ENCODE results near the gene YWHAG.
"Not testable (repeated sequence)": the region's sequence is repeated elsewhere in the genome, so short reads cannot be mapped to it uniquely, and the experiment has no call there.

Gene YWHAG

DNA sequence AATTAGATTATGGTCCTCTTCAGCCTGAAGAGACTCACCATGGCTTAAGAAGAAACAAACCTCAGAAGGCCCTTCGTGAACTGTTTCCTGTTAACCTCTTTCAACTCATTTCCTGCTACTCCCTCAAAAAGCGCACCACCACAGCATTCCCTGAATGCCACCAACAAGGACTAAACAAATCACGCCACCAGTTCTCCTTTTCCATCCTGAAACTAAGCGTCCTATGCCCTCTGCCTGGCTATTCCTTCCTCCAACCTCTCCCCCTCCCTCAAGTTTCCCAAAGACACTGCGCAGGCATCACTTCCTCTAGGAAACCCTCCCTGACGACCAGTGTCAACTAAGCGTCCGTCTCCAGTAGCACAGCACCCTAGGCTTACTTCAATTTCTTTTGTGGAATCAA, 12.0 kb downstream of the YWHAG start:
- no peak for DNase-seq

DNA sequence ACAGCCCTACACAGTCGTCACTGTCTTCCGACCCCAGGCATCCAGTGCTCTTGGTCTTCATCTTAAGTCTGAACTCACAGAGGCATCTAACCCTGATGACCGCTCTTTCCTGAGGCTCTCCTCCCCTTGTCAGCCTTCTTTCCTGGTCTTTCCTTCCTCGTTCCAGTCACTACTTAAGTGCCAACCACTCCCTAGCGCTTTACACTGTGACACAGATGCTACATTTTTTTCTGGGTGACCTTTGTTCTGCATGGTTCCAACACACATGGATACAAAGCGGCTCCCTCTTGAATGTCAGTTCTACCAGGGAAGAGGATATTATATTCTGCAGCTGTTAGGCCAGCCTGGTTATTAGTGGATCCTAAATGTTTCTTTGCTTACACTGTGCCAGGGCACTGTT, 12.7 kb downstream of the YWHAG start:
- no peak for DNase-seq

DNA sequence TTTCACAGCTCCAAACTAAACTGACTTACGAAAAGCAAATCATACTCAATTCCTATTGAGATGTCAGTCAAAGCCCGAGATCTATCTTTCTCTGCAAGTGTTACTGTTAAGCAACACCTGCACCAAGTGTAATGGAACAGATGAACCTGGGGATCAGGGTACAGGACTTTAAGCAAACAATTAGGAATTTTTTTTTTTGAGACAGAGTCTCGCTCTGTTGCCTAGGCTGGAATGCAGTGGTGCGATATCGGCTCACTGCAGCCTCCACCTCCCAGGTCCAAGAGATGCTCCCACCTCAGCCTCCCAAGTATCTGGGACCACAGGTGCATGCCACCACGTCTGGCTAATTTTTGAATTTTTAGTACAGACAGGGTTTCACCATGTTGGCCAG, 14.9 kb downstream of the YWHAG start:
- DNase-seq = no peak

DNA sequence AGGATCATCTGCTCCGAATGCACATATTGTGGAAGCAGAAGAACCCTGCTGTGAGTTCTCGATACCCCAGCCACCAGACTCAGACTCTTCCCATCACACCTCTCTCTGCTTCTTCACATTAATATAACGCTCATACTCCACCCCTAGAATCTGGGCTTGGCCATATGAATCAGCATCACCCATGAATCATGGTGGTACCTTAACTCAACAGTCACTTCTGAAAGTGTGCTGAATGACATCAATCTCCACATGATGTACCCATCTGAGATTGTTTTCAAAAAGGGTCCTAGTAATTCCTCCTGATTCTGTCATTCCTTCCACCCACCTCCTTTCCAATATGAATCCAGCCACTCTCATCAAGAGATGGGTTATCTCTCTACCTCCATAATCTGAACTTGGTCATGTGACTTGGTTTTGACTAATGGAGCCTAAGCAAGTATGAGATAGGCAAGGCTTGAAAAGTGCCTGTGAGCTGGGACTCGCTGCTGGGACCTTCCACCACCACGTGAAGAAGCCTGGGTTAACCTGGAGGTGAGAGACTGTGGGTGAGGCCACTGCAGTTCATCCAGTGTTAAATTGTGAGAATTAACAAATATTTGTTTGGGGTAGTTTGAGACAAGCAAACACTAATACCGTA, 15.4 kb downstream of the YWHAG start:
- no peak for DNase-seq

DNA sequence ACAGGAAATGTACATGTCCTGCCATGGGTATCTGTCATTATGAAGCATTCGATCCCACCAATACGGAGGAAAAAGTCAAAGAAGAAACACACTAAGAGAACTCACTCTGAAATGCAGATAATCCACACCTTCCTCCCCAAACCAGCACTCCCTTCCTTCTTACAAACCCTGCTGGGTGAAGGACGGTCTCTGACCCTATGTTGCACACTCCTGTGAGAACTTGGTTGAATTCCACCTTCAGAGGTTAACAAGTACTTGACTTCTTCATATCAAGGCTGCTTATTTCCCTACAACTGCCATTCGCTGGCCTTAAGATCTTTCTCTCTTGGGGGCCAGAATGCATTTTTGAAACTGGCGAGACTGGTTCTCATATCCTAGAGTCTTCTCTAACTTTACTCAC, 16.6 kb downstream of the YWHAG start:
- DNase-seq = no peak

DNA sequence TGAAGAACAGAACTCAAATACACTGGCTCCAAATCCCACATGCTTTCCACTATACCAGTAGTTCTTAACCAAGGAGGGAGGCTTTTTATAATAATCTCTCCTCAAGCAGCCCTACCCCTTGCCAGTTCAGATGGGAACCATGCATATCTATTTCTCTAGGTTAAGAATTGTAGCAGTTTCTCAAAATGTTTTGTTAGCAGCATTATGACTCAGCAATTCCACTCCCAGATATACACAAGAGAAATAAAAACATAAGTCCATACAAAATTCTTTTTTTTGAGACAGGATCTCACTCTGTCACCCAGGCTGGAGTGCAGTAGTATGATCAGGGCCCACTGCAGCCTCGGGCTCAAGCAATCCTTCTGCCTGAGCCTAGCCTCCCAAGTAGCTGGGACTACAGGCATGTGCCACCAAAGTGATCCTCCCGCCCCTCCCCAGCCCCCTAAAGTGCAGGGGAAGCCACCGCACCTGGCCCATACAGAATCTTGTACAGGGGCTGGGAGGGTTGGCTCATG, 18.1 kb downstream of the YWHAG start:
- peak; percentile 80 for DNase-seq

DNA sequence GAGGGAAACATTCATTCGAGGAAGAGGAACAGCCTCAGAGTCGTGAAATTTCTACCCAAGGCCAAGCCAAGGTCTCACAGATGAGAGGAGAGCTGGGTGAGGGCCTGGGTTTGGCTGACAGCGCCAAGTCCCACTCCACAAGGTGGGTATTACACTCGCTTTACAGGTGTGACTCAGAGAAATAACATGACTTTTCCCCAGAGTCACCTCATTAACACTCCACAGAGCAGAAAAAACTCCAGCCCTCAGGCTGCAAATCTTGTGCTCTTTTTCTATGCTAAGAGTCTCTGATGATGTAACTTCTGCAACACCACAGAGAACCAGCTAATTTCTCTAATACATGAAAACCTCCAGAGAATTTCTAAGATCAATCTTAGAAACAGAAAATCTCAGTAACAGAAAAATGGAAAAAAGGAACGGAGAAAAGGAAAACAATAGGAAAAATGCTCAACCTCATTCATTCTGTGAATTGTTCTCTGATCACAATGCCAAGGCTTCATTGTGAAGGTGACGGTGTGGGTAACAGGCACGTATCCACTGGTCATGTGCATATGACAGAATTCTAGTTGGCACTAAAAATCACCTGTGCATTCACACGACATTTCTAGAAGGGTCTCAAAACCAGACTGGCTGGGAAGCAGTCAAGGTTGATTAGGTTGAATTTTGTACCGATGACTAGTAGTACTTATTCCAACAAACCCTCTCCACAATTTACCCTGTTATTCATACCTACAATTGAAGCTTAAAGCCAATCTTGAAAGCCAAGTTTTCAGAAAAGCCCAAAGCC, 20.3 kb downstream of the YWHAG start:
- DNase-seq = no peak

DNA sequence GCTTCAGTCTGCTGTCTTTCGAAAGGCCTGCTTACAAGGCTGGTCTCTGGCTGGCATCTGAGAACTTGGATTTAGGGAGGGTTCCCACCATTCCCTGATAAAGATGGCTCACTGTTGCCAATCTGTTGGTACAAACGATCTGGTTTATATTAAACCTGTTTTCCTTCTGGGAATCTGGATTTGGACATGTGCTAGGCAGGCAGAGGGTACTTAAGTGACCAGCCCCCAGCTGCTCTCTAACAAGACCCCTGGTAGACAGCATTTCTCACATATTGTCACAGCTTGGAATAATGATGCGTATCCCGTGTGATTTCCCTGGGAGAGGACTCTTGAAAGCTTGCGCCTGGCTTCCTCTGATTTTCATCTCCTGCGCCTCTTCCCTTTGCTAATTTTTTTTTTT, 21.6 kb downstream of the YWHAG start:
- DNase-seq = no peak

DNA sequence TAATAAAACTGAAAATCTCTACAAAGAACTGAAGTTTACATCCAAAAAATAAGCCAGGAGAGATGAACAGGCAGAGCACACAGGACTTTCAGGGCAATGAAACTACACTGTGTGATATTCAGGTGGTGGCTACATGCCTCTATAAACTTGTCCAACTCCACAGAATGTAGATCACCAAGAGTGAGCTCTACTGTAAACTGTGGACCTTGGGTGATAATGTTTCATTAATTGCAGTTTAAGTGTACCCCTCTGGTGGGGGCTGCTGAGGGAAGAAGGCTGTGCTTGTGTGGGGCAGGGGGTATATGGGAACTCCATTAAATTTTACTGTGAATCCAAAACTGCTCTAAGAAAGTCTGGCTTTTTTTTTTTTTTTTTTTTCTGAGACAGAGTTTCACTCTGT, 22.7 kb downstream of the YWHAG start:
- no peak for DNase-seq

DNA sequence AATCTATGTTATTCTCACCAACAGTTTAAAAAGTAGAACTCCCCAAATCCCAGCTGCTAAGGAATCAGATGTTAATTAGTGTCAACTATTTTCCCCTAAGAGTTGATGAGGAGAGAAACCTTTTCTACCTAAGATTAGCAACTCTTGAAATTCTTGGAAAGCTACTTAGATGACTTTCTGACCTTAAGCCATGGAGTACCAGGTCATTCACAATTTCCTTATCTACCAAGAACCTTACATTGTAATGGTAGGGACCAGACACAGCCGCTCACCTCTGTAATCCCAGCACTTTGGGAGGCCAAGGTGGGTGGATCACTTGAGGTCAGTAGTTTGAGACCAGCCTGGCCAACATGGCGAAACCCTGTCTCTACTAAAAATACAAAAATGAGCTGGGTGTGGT, 23.4 kb downstream of the YWHAG start:
- not testable (repeated sequence) for DNase-seq

DNA sequence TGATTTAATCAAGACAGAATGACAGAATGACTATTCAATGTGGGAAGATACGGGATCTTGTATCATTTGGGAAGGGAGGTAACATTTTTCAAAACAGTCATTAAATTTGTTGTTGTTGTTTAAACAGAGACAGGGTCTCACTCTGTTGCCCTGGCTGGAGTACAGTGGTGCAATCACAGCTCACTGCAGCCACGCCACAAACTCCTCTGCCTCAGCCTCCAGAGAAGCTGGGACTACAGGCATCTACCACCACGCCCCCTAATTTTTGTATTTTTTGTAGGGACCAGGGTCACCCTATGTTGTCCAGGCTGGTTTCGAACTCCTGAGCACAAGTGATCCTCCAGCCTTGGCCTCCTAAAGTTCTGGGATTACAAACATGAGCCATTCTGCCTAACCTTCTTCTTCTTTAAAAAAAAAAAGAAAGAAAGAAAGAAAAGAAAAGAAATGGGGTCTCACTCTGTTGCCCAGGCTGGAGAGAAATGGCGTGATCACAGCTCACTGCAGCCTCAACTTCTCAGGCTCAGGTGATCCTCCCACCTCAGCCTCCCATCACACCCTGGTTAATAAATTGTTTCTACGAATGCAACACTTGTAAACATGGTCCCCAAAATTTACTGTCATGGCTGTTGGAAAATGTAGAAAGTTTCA, 24.3 kb downstream of the YWHAG start:
- no peak for DNase-seq

DNA sequence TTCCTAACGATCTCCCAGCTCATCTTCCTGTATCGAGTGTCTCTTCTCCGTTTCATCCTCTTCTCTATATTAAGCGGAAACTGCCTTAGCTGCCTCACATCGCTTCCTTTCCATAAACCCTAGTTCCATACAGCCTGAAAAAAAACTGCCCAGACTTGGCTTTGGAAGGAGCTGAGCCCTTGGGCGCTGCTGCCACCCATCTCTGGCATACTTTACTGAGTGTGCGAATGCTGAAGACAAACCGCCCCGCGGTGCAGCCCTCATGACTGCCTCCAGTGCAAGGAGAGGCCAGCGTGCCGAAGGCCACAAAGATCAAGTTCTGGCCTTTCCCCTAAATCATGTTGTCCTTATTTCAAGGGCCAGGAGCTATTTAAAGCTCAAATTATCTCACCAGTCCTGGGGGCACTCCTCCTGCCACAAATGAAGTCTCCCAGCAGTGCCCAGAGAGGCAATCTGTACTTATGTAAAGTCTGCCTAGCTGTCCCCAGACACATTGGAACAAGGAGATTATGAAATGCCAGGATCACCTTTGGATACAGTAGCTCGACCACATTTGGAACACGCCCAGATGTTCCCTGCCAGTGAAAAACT, 25.2 kb downstream of the YWHAG start:
- no peak for DNase-seq

DNA sequence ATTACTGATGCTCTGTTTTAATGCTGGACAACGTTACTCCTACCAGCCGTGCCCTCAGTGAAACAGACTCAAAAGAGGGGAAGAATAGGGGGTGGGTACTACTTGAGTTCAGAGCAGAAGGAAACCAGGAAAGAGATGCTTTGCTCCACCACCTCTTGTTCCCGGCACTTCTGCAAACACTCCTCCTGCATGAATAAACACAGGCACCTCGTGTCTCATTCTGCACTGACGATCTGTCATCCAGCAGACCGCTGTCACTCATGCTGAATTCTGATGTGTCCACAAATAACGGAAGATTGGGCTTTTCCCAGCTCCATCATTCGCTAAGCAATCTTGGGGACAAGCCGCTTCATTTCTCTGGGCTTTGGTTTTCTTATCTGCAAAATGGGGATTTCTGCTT, 26.7 kb downstream of the YWHAG start:
- DNase-seq = no peak

DNA sequence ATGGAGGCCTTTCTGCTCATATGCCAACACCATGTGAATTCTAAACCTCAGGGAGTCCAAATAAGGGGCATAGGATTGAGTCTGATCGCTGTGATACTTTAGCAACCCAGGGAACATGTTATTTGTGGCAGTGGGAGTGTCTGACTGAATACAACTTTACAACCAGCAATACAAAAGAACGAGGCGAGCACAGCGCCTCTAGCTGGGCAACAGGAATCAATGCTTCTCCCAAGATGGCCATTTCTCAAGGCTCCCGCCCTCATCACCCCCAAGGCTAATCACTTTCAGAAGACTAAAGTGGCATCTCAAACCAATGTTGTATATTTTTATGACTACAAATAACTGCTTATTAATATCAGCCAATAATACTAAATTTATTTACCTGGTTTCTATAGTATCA, 28.1 kb downstream of the YWHAG start:
- DNase-seq = no peak

DNA sequence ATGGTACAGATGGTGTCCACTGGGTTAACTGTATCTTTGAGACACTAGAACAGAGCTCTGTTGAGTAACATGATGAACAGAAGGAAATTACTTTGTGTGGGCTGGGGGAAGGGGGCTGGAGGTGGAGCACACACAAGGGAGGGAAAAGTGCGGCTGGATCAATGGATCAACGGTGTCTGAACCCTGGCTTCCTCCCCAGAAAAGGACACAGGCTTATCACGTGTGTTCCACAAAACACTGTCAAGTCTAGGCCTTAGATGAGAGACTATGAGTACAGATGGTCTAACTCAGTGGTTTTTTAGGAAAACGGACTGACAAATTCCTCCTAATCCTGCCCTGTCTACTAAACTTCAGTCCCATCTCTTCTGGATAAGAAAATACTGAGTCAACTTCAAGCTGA, 28.5 kb downstream of the YWHAG start:
- DNase-seq = no peak

DNA sequence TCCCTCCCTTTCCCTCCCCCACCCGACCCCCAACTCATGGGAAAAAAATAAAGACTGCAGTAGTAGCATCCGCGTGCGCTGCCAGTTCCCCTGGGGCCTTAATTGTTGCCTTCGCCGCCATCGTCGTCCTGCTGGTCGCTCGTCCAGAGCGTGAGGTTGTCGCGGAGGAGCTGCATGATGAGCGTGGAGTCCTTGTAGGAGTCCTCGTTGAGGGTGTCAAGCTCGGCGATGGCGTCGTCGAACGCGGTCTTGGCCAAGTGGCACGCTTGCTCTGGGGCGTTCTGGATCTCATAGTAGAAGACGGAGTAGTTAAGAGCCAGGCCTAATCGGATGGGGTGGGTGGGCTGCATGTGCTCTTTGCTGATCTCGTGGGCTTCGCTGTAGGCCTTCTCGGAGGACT, 29.3 kb downstream of the YWHAG start:
- no peak for DNase-seq

DNA sequence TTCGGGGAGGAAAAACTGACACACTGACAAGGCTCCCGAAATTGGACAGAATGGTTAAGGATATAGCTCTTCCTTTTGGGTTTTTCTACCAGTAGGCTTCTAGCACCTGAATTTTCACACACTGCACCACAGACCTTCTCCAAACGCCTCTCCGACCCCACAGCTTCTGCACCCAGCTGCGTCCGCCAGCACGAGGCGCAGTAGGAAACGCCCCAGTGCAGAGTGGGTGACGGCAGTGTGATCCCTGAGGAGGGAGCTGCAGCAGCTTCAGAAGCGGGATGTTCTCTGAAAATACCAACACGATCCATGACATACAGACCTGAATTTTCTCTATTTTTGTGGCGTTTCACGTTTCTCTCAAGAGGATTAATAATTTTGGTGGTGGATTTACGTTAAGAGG, 30.4 kb downstream of the YWHAG start:
- DNase-seq = peak; percentile 51

DNA sequence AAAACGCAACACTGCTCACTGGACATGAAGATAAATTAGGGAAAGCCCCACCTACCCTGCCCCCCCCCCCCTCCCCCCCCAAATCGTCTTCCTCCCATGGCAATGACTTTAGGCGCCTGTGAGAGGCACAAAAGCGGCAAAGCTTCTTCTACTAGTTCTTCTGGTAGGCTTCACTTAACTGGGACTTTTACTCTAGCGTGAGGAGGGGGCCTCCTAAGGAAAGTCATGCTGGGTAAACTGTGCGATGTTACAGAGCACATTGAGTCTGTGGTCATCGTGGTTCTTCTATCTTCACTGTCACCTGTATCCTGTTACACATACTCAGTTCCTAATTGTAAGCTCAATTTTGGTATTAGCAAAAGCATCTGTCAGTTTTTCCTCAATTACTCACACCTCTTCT, 31.2 kb downstream of the YWHAG start:
- DNase-seq = peak; percentile 95

DNA sequence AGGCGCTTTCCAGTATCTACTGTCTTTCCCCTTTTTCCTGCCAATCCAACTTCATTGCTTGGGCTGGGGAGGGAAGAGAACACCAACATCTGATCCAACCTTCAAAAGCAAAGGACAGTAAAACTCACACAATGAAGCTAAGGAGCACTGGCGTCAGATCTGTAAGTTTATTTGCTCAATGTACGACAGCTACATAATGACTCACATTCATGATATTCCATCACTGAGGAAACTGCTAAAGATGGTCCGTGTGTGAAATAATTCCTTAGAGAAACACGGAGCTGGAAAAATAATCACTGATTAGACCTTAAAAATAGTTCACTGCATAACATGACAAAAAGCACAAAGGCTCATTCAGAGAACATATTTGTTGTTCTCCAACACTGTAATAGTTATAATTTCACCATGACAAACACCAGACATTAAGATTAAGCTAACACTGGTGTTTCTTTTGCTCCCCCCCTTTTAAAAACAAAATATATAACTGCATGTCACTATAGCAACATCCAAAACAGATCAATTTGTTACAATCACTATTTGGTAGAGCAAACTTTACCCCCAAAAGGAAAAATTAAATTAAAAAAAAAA, 32.1 kb downstream of the YWHAG start:
- DNase-seq = no peak

DNA sequence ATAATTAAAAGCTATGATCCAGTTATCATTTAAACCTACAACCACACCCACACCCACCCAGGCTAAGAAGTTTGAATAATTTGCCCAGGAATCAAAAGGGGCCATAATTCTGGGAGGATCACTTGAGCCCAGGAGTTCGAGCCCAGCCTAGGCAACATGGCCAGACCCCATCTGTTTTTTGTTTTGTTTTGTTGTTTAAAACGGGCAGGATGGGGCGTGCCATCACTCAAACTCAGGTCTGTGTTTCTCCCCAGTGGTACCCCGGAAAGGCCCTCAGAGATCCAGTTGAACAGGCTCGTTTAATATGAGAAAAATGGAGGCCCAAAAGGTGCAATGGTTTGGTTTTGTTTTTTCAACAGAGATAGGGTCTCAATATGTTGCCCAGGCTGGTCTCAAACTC, 33.0 kb downstream of the YWHAG start:
- DNase-seq = no peak

DNA sequence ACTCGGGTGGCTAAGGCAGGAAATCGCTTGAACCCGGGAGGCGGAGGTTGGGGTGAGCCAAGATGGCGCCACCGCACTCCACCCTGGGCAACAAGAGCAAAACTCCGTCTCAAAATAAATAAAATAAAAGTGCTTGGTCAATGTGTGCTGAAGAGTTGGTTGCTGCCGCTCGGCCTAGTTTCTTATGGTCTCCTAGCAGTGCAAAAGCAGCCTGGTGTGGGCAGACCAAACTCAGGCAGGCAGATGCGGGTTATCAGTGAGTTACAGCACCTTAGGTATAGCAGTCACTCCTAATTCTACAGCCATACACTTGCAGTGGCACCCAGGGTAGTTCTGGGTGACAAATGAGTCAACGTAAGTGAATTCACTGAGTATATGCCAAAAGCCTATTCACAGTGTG, 33.7 kb downstream of the YWHAG start:
- DNase-seq = no peak

DNA sequence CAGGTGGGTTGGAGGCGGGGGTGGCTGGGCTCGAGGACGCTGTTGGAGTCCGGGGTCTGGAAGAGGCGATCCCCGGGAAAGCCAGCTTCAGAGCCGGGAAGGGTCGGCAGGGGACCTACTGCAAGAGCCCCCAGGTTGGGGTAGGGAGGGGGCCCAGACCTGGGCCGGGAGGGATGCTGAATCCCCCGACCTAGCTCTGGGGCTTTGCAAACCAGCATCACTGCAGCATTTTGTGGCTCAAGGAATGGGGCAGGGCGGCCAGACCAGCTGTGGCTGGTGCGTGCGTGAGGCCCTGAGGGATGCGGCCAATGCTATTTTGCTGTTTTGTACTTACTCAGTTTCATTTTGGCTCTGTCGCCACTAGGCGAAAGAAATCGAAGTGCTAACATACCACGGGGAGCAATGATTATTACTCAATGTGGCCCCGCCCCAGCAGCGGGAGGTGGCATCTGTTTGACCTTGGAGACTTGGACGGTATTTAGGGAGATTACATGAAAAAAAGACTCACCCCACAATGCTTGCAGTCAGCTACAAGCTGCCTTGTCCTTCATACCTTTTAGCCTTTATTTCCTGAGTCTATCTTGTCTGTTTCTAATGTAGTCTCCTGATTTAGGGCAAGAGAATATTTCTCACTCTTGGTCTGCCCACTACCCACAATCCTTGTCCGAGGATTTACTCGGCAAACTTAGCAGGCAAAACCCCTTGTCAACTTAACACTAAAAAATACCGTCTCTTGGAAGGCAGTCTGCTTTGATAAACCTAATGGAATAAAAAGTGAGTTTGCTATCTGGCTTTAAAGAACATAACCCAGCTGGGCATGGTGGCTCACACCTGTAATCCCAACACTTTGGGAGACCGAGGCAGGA, 40.1 kb downstream of the YWHAG start:
- peak; percentile 95 for DNase-seq
